ENCODE data around the gene ABHD11. TPM values are rescaled to one million over a fixed set of nuclear protein-coding genes. Genes with fewer than 3 reads are reported as not detected.

ABHD11 gene
- total and polyA plus RNA-seq, 10 donors: 11.4 to 26.0 (median 17.8) TPM

DNA sequence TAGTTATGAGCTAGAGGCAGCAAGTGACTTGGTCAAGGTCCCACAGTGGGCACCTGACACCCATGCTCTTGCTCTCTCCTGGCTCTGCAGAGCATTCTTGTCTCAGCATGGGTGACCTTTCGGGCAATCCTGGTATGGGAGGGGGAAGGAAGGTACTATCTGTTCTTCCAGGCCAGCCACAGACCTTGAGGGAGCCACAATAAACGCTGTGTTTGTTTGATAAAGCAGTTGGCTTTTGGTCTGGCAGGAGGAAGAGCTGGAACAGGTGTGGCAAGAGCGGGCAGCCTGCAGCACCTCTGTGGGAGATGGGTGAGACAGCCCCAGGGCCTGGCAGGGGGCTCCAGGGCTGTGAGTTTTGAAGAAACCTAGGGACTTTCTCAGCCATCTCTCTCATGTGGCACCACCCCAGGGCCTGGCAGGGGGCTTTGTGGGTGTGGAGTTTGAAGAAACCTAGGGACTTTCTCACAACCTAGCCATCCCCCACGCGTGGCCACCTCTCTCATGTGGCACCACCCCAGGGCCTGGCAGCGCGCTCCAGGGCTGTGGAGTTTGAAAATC lies 20.1 kb upstream of the ABHD11 start:
- Histone ChIP-seq H3K4me1 (no peaks in the 10 kb centered on the region), H3K27me3 (replicated peaks in 1 of 7) (no peaks in the 10 kb centered on the region), H3K4me3 (no peak overlapping the region), H3K36me3 (no peaks in the 10 kb centered on the region), H3K27ac (no peak overlapping the region), H3K9me3 (no peaks in the 10 kb centered on the region)
- WGBS, 5 donors: 75 to 89% (median 84%) methylated on average over 6 to 7 of the region's 7 CpGs
- intact Hi-C loops (cut with DNase I; ENCODE audit: low total_unique reads): no loop called here
- no peak for TF ChIP-seq POLR2A (IDR thresholded peaks at IDR 0.05)
- TF ChIP-seq POLR2AphosphoS5 (IDR thresholded peaks at IDR 0.05): no peak
- no peak for TF ChIP-seq CTCF (IDR thresholded peaks at IDR 0.05 in 8 of 11, conservative IDR thresholded peaks at IDR 0.05 in 3 of 11)
- no peak for DNase-seq

GRCh38 chr7:73749931-73750776 lies 11.6 kb upstream of the ABHD11 start:
- no peak for TF ChIP-seq CTCF (IDR thresholded peaks at IDR 0.05 in 8 of 11, conservative IDR thresholded peaks at IDR 0.05 in 3 of 11)
- TF ChIP-seq POLR2AphosphoS5 (IDR thresholded peaks at IDR 0.05): no peak
- TF ChIP-seq POLR2A (IDR thresholded peaks at IDR 0.05): no peak
- 55 to 65% (median 64%) methylated on average over 16 of the region's 16 CpGs for WGBS, 5 donors
- Histone ChIP-seq H3K4me1 (no peaks in the 10 kb centered on the region), H3K4me3 (no peak overlapping the region), H3K27me3 (replicated peaks in 1 of 7) (no peaks in the 10 kb centered on the region), H3K9me3 (no peaks in the 10 kb centered on the region), H3K27ac (no peak overlapping the region), H3K36me3 (no peaks in the 10 kb centered on the region)
- no peak for DNase-seq
- intact Hi-C loops (cut with DNase I; ENCODE audit: low total_unique reads): no loop called here

DNA sequence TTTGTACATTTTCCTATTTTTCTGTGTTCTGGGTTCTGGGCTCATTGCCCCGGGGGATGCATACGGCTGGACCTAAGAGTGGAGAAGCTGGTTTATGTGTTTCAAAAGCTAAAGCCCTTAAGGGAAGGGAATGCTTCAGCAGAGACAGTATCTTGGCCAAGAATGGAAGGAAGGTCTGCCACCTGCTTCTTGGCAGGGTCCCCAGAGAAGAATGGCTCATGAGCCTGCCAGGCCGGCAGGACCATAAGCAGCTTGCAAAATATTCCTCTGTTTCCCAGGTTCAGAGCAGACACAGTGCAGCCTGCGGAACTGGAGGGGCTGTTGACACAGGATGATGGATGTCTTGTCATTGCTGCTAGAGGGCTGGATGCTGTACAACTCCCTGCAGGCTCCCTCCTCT lies 7.8 kb upstream of the ABHD11 start:
- DNase-seq: no peak
- Histone ChIP-seq H3K27ac (no peak overlapping the region), H3K36me3 (no peaks in the 10 kb centered on the region), H3K27me3 (replicated peaks in 1 of 7) (peaks cover 0 to 3% (median 0%) of the 10 kb centered on the region in 7 donors), H3K9me3 (no peaks in the 10 kb centered on the region), H3K4me1 (peaks cover 0 to 12% (median 8%) of the 10 kb centered on the region in 6 donors), H3K4me3 (no peak overlapping the region)
- intact Hi-C loops (cut with DNase I; ENCODE audit: low total_unique reads): no loop called here
- 81 to 88% (median 85%) methylated on average over 4 of the region's 4 CpGs for WGBS, 5 donors
- no peak for TF ChIP-seq POLR2AphosphoS5 (IDR thresholded peaks at IDR 0.05)
- no peak for TF ChIP-seq POLR2A (IDR thresholded peaks at IDR 0.05)
- TF ChIP-seq CTCF (IDR thresholded peaks at IDR 0.05 in 8 of 11, conservative IDR thresholded peaks at IDR 0.05 in 3 of 11): no peak
